SK-N-SH (cell line): ENCODE results near the gene SV2C.

ENCODE experiments used
- MEF2A ChIP-seq: IDR thresholded peaks from 2 replicates; pipeline ENCODE4 v1.4.0; 2012; ENCODE audit warnings: low read depth, borderline replicate concordance
- RCOR1 ChIP-seq: fragments of 150-350 bp; IDR thresholded peaks from 2 replicates; pipeline ENCODE4 v1.6.1; 2017; ENCODE audit warnings: antibody characterized with exemption, low read length
- YY1 ChIP-seq: IDR thresholded peaks from 2 replicates; pipeline ENCODE4 v1.4.0; 2012; ENCODE audit warnings: low read depth, mild to moderate bottlenecking
- TF ChIP-seq, protein P1 (sequence below): fragments of 200-600 bp; sonication (generic); IDR thresholded peaks from 2 replicates; pipeline ENCODE4 v1.6.1; 2017; ENCODE audit warnings: antibody characterized with exemption, mild to moderate bottlenecking, moderate library complexity

DNA sequence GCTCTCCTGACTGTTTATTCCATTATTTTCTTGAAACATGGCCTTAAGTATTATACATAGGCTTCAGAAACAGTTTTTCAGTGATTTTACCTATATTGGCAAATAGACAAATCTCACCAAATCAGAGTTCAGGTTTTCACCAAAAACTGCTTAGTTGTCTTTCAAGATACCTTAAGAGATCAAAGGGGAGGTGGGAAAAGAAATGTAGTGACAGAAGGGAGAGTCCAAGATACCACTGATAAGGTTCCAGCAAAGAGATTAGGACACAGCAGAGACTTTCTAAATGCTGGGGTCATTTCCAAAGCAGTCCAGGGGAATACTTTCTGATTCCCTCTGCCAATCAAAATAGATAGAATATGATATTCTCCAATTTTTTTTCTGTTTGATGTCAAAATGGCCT, 246.2 kb downstream of the SV2C start:
- TF ChIP-seq, protein P1, sequence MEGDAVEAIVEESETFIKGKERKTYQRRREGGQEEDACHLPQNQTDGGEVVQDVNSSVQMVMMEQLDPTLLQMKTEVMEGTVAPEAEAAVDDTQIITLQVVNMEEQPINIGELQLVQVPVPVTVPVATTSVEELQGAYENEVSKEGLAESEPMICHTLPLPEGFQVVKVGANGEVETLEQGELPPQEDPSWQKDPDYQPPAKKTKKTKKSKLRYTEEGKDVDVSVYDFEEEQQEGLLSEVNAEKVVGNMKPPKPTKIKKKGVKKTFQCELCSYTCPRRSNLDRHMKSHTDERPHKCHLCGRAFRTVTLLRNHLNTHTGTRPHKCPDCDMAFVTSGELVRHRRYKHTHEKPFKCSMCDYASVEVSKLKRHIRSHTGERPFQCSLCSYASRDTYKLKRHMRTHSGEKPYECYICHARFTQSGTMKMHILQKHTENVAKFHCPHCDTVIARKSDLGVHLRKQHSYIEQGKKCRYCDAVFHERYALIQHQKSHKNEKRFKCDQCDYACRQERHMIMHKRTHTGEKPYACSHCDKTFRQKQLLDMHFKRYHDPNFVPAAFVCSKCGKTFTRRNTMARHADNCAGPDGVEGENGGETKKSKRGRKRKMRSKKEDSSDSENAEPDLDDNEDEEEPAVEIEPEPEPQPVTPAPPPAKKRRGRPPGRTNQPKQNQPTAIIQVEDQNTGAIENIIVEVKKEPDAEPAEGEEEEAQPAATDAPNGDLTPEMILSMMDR, result no peak
- TF ChIP-seq MEF2A (no peak), YY1 (no peak), RCOR1 (no peak)
